IMR-90 (cell line): Measurements from ENCODE around the gene CPAMD8. TPM values are rescaled to one million over a fixed set of nuclear protein-coding genes. Genes with fewer than 3 reads are reported as not detected.

Experiments used
- ATAC-seq: fragments of 200-7000 bp; cut with Tn5 transposase; 2 replicates; pipeline ENCODE4 v1.9.1; 2020; ENCODE audit warnings: low read depth, mild to moderate bottlenecking, moderate library complexity
- BruUV-seq: library from RNA; stranded (reverse); fragments of 400-500 nt; replicated peaks from 2 replicates; lab custom pipeline; 2021; lab: Mats Ljungman, UMichigan
- CTCF ChIA-PET: fragments of 300-600 bp; formaldehyde crosslinking; extraction: SDS; loops from one replicate; lab custom pipeline; 2021; ENCODE audit warnings: antibody characterized with exemption; lab: Yijun Ruan, JAX
- POLR2A ChIA-PET: fragments of 300-600 bp; sonication (Branson Sonifier 250); formaldehyde crosslinking; loops from one replicate; lab custom pipeline; 2022; ENCODE audit warnings: antibody characterized with exemption; ENCODE audit not compliant: unreplicated experiment; lab: Charles Lee
- DNase-seq: peaks from one replicate; pipeline ENCODE4 v3.0.0; 2013
- H2AFZ ChIP-seq: replicated peaks from 2 replicates; pipeline ENCODE3; 2013; ENCODE audit warnings: low read length, mild to moderate bottlenecking; ENCODE audit not compliant: poor library complexity
- H2AK5ac ChIP-seq: 2 replicates; pipeline ENCODE4 v1.6.1; 2013; ENCODE audit warnings: low read depth, low read length, inconsistent platforms
- H2AK9ac ChIP-seq: replicated peaks from 2 replicates; pipeline ENCODE3; 2013; ENCODE audit warnings: mild to moderate bottlenecking, low read depth, low read length, moderate library complexity; ENCODE audit not compliant: poor library complexity
- H2BK120ac ChIP-seq: 2 replicates; pipeline ENCODE4 v1.6.1; 2013; ENCODE audit warnings: low read depth, low read length, inconsistent platforms
- H2BK15ac ChIP-seq: 3 replicates; pipeline ENCODE4 v1.6.1; 2013; ENCODE audit warnings: low read depth, low read length, inconsistent platforms
- H2BK20ac ChIP-seq: 2 replicates; pipeline ENCODE4 v1.6.1; 2013; ENCODE audit warnings: low read depth, mild to moderate bottlenecking, inconsistent platforms, low read length, moderate library complexity
- H2BK5ac ChIP-seq: 2 replicates; pipeline ENCODE4 v1.6.1; 2013; ENCODE audit warnings: mild to moderate bottlenecking, low read depth, low read length, inconsistent platforms; ENCODE audit not compliant: poor library complexity, severe bottlenecking
- H3K14ac ChIP-seq: replicated peaks from 2 replicates; pipeline ENCODE4 v1.6.1; 2013; ENCODE audit warnings: low read depth, low read length, inconsistent platforms
- H3K18ac ChIP-seq: 2 replicates; pipeline ENCODE4 v1.6.1; 2013; ENCODE audit warnings: low read depth, low read length, control low read depth
- H3K23ac ChIP-seq: 2 replicates; pipeline ENCODE4 v1.6.1; 2013; ENCODE audit warnings: low read depth, low read length, inconsistent platforms
- H3K27ac ChIP-seq: 2 replicates; pipeline ENCODE4 v1.5.1; 2013; ENCODE audit warnings: mild to moderate bottlenecking, control low read depth, low read length; ENCODE audit not compliant: insufficient read depth
- H3K27me3 ChIP-seq: 2 replicates; pipeline ENCODE4 v1.6.1; 2013; ENCODE audit warnings: low read length; ENCODE audit not compliant: control insufficient read depth, insufficient read depth
- H3K36me3 ChIP-seq: 2 replicates; pipeline ENCODE4 v1.6.1; 2013; ENCODE audit warnings: low read length, mixed read lengths; ENCODE audit not compliant: control insufficient read depth, insufficient read depth
- H3K4ac ChIP-seq: 2 replicates; pipeline ENCODE4 v1.6.1; 2013; ENCODE audit warnings: low read depth, low read length, inconsistent platforms
- H3K4me1 ChIP-seq: 2 replicates; pipeline ENCODE4 v1.6.1; 2013; ENCODE audit warnings: low read length, mixed read lengths; ENCODE audit not compliant: control insufficient read depth, insufficient read depth
- H3K4me2 ChIP-seq: 2 replicates; pipeline ENCODE4 v1.6.1; 2013; ENCODE audit warnings: low read depth, mild to moderate bottlenecking, control low read depth, low read length, moderate library complexity
- H3K4me3 ChIP-seq: 2 replicates; pipeline ENCODE4 v1.5.1; 2013; ENCODE audit warnings: low read depth, mild to moderate bottlenecking, control low read depth, low read length, moderate library complexity; ENCODE audit not compliant: insufficient read depth
- H3K56ac ChIP-seq: 2 replicates; pipeline ENCODE4 v1.6.1; 2013; ENCODE audit warnings: low read length, inconsistent platforms; ENCODE audit not compliant: insufficient read depth; ENCODE audit errors: extremely low read depth
- H3K79me1 ChIP-seq, 2 experiments: 2 replicates each; pipeline ENCODE4 v1.6.1; 2013; ENCODE audit warnings: low read length in 2 of 2, inconsistent platforms in 1 of 2, low read depth in 1 of 2
- H3K9ac ChIP-seq: 2 replicates; pipeline ENCODE4 v1.6.1; 2013; ENCODE audit warnings: low read depth, low read length, control low read depth
- H3K9me1 ChIP-seq: 2 replicates; pipeline ENCODE4 v1.6.1; 2013; ENCODE audit warnings: low read length, inconsistent platforms; ENCODE audit not compliant: insufficient read depth
- H3K9me3 ChIP-seq: 2 replicates; pipeline ENCODE4 v1.6.1; 2013; ENCODE audit warnings: low read length; ENCODE audit not compliant: control insufficient read depth, insufficient read depth
- H4K20me1 ChIP-seq: 2 replicates; pipeline ENCODE4 v1.6.1; 2013; ENCODE audit warnings: low read length, inconsistent platforms; ENCODE audit not compliant: insufficient read depth
- H4K5ac ChIP-seq: 2 replicates; pipeline ENCODE4 v1.6.1; 2013; ENCODE audit warnings: mild to moderate bottlenecking, low read depth, low read length, control low read depth
- H4K8ac ChIP-seq, 2 experiments: 2 replicates each; pipeline ENCODE4 v1.6.1; 2013; ENCODE audit warnings: low read depth in 2 of 2, low read length in 2 of 2, control low read depth in 1 of 2, inconsistent platforms in 1 of 2
- H4K91ac ChIP-seq: 2 replicates; pipeline ENCODE4 v1.6.1; 2013; ENCODE audit warnings: low read depth, low read length, inconsistent platforms; ENCODE audit not compliant: insufficient read depth
- POLR2A ChIP-seq: IDR thresholded peaks from 2 replicates; pipeline ENCODE4 v1.6.1; 2012; ENCODE audit warnings: mild to moderate bottlenecking, low read depth, low read length
- RAD21 ChIP-seq: IDR thresholded peaks from 2 replicates; pipeline ENCODE4 v1.6.1; 2012; ENCODE audit warnings: low read length, improper control_type of control experiment
- SMC3 ChIP-seq: fragments of 150-350 bp; IDR thresholded peaks from 2 replicates; pipeline ENCODE4 v1.6.1; 2016; ENCODE audit warnings: low read depth, mild to moderate bottlenecking, antibody characterized with exemption, low read length, moderate library complexity
- WGBS, 2 experiments: methylation state at CpG; one replicate each; pipeline versions ENCODE4 v1.1.5 to v1.1.7; 2013; ENCODE audit warnings: missing lambda C conversion rate in 2 of 2; ENCODE audit not compliant: insufficient read length in 1 of 2; ENCODE audit errors: extremely low coverage in 2 of 2; 5-methylcytosine and 5-hydroxymethylcytosine counted together
- dilution Hi-C: fragments of 300-500 bp; cut with HindIII; formaldehyde crosslinking; loops from one replicate; pipeline ENCODE4 v1.14.3; 2018; ENCODE audit warnings: low sequenced_read_pairs; ENCODE audit not compliant: unreplicated experiment
- in situ Hi-C: fragments of 300-500 bp; cut with MboI; formaldehyde crosslinking; loops from 3 replicates; pipeline ENCODE4 v1.14.3; 2019; ENCODE audit warnings: low sequenced_read_pairs, inconsistent platforms, mixed read lengths
- intact Hi-C: fragments of 100-400 bp; cut with micrococcal nuclease; formaldehyde crosslinking; loops from 2 replicates; pipeline ENCODE4 v1.10.0; 2022
- polyA plus RNA-seq, 3 experiments: library from polyadenylated mRNA; depleted of rRNA; stranded (reverse); fragments of >200 nt; gene quantifications; 2 replicates each; pipeline ENCODE4 v1.2.3, GENCODE V29; 2012; ENCODE audit warnings: low replicate concordance in 1 of 3
- total RNA-seq: library from RNA; depleted of rRNA; stranded (reverse); fragments of >200 nt; gene quantifications from 2 replicates; pipeline ENCODE4 v1.2.3, GENCODE V29; 2012

Gene CPAMD8
- total and polyA plus RNA-seq, 2 of the 4 experiments (the other 2 are of a cell fraction) = 0.36 to 0.79 TPM

DNA sequence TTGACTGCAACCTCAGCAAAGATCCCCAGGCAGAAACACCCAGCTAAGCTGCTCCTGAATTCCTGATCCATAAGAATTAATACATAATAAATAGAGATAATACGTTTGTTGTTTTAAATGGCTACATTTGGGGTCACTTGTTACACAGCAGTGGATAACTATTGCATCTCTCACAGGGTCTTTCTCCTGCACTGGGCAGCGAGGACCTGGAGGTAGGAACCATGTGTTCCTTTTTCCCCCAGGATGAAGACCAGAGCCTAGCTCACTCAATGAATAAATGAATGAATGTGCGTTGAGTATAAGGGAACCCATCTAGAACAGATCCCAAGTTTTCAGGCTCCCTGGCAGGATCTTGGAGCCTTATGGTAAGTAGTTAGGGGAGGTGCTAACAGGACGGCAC is 107.1 kb downstream of the CPAMD8 start:
- Histone ChIP-seq H4K91ac (no peak overlapping the region), H2BK120ac (no peak overlapping the region), H3K36me3 (no peaks in the 10 kb centered on the region), H3K9ac (no peak overlapping the region), H3K23ac (no peak overlapping the region), H3K18ac (no peak overlapping the region), H2BK15ac (no peak overlapping the region), H2BK20ac (no peak overlapping the region), H3K4me1 (no peaks in the 10 kb centered on the region; the same call in 1 of the 2 replicates), H3K27ac (no peak overlapping the region), H2AFZ (no peak overlapping the region), H4K5ac (no peak overlapping the region), H4K8ac (no peak overlapping the region), H2AK9ac (no peak overlapping the region), H2AK5ac (no peak overlapping the region), H3K9me3 (peaks cover 11% of the 10 kb centered on the region), H3K56ac (no peak overlapping the region), H3K4me2 (no peak overlapping the region), H3K4me3 (no peak overlapping the region), H3K27me3 (no peaks in the 10 kb centered on the region; the same call in 1 of the 2 replicates), H3K4ac (no peak overlapping the region), H3K9me1 (no peaks in the 10 kb centered on the region), H4K20me1 (no peaks in the 10 kb centered on the region), H3K14ac (no peak overlapping the region), H2BK5ac (no peak overlapping the region), H3K79me1 (no peaks in the 10 kb centered on the region)
- CTCF ChIA-PET = no interaction called here
- in situ Hi-C loops (no loop called here), intact Hi-C loops (no loop called here), dilution Hi-C loops (no loop called here)
- TF ChIP-seq POLR2A (no peak), SMC3 (no peak), RAD21 (no peak)
- DNase-seq = no peak
- BruUV-seq = no TSS peak
- POLR2A ChIA-PET = no interaction called here
- no CpG with 5 or more reads among the region's 4 CpGs for WGBS, 2 experiments
- ATAC-seq = no peak
